PC-3 (cell line): ENCODE data around the gene MAP2K5. TPM values are rescaled to one million over a fixed set of nuclear protein-coding genes. Genes with fewer than 3 reads are reported as not detected.

Experiments
- ATAC-seq: fragments of 200-7000 bp; cut with Tn5 transposase; 2 replicates; pipeline ENCODE4 v1.9.1; 2020; ENCODE audit warnings: mild to moderate bottlenecking, moderate library complexity
- BruUV-seq: library from RNA; stranded (reverse); fragments of 400-500 nt; replicated peaks from 2 replicates; lab custom pipeline; 2021; lab: Mats Ljungman, UMichigan
- CTCF ChIA-PET: fragments of 300-600 bp; sonication (Branson Sonifier 250); formaldehyde crosslinking; loops from one replicate; lab custom pipeline; 2022; ENCODE audit warnings: antibody characterized with exemption; lab: Charles Lee
- POLR2A ChIA-PET: fragments of 300-600 bp; sonication (Branson Sonifier 250); formaldehyde crosslinking; loops from one replicate; lab custom pipeline; 2022; ENCODE audit warnings: antibody characterized with exemption; ENCODE audit not compliant: unreplicated experiment; lab: Charles Lee
- DNase-seq: peaks from one replicate; pipeline ENCODE4 v3.0.0-alpha.2; 2015
- H2AFZ ChIP-seq: fragments of 300-600 bp; sonication (generic); 2 replicates; pipeline ENCODE4 v1.6.0; 2016; ENCODE audit warnings: antibody characterized with exemption, low read length
- H3F3A ChIP-seq: fragments of 300-600 bp; sonication (generic); one replicate; pipeline ENCODE4 v1.6.0; 2017; ENCODE audit warnings: antibody characterized with exemption, low read length, control low read depth, mild to moderate bottlenecking; ENCODE audit not compliant: unreplicated experiment
- H3K27ac ChIP-seq: fragments of 300-600 bp; sonication (generic); 2 replicates; pipeline ENCODE4 v1.5.1; 2016; ENCODE audit warnings: mild to moderate bottlenecking, low read length
- H3K27me3 ChIP-seq: fragments of 300-600 bp; sonication (generic); 2 replicates; pipeline ENCODE4 v1.6.1; 2016; ENCODE audit warnings: low read length, mixed read lengths
- H3K36me3 ChIP-seq: fragments of 300-600 bp; sonication (generic); 2 replicates; pipeline ENCODE4 v1.6.1; 2016; ENCODE audit warnings: low read depth, mixed run types, low read length, mixed read lengths
- H3K4me1 ChIP-seq: fragments of 300-600 bp; sonication (generic); 2 replicates; pipeline ENCODE4 v1.5.1; 2016; ENCODE audit warnings: low read length; ENCODE audit not compliant: insufficient read depth
- H3K4me2 ChIP-seq: fragments of 300-600 bp; sonication (generic); 2 replicates; pipeline ENCODE4 v1.6.0; 2016; ENCODE audit warnings: low read length
- H3K4me3 ChIP-seq: fragments of 300-600 bp; sonication (generic); 2 replicates; pipeline ENCODE4 v1.5.1; 2016; ENCODE audit warnings: mild to moderate bottlenecking, low read length, mixed read lengths
- H3K79me2 ChIP-seq: fragments of 300-600 bp; sonication (generic); 2 replicates; pipeline ENCODE4 v1.6.1; 2017; ENCODE audit warnings: low read length, mixed read lengths
- H3K9ac ChIP-seq: fragments of 300-600 bp; sonication (generic); 2 replicates; pipeline ENCODE4 v1.6.0; 2016; ENCODE audit warnings: mild to moderate bottlenecking, low read length
- H3K9me2 ChIP-seq: fragments of 300-600 bp; sonication (generic); replicated peaks from 2 replicates; pipeline ENCODE4 v1.6.1; 2016; ENCODE audit warnings: mixed run types, low read length, mixed read lengths
- H3K9me3 ChIP-seq: fragments of 300-600 bp; sonication (generic); 2 replicates; pipeline ENCODE4 v1.6.1; 2016; ENCODE audit warnings: low read length, mixed read lengths
- H4K20me1 ChIP-seq: fragments of 300-600 bp; sonication (generic); 2 replicates; pipeline ENCODE4 v1.6.1; 2016; ENCODE audit warnings: low read length, mixed read lengths
- CTCF ChIP-seq: fragments of 300-600 bp; sonication (generic); conservative IDR thresholded peaks from 2 replicates; pipeline ENCODE4 v1.5.1; 2017; ENCODE audit warnings: antibody characterized with exemption, low read depth, mild to moderate bottlenecking, low read length
- EZH2 ChIP-seq: fragments of 300-600 bp; sonication (generic); IDR thresholded peaks from one replicate; pipeline ENCODE4 v1.6.1; 2017; ENCODE audit warnings: antibody characterized with exemption, mild to moderate bottlenecking, low read length; ENCODE audit not compliant: unreplicated experiment
- EZH2phosphoT487 ChIP-seq: fragments of 300-600 bp; sonication (generic); IDR thresholded peaks from 2 replicates; pipeline ENCODE4 v1.6.1; 2018; ENCODE audit warnings: mild to moderate bottlenecking, antibody characterized with exemption, low read length, borderline replicate concordance
- intact Hi-C: fragments of 100-400 bp; cut with micrococcal nuclease; formaldehyde crosslinking; loops from 2 replicates; pipeline ENCODE4 v1.9.0; 2023
- total RNA-seq: library from RNA; depleted of rRNA; stranded (reverse); fragments of >200 nt; gene quantifications from 2 replicates; pipeline ENCODE4 v1.2.3, GENCODE V29; 2014

Gene MAP2K5
- total RNA-seq, 1 experiment from 2014 or later, result 5.5 TPM

- Histone ChIP-seq H3K27ac (no peak overlapping the region), H3K79me2 (no peaks in the 10 kb centered on the region), H3K9me3 (no peaks in the 10 kb centered on the region), H4K20me1 (no peaks in the 10 kb centered on the region), H3K27me3 (no peaks in the 10 kb centered on the region), H3K9ac (no peak overlapping the region), H3K4me3 (no peak overlapping the region), H3K4me1 (no peaks in the 10 kb centered on the region), H3K9me2 (no peaks in the 10 kb centered on the region), H2AFZ (no peak overlapping the region), H3F3A (no peaks in the 10 kb centered on the region), H3K36me3 (no peaks in the 10 kb centered on the region), H3K4me2 (no peak overlapping the region)
- DNase-seq (no peak), ATAC-seq (no peak)
- intact Hi-C loops, result no loop called here
- TF ChIP-seq CTCF (no peak), EZH2 (no peak), EZH2phosphoT487 (no peak)
- ChIA-PET POLR2A (no interaction called here), CTCF (no interaction called here)
- no TSS peak for BruUV-seq
These were observed 97.1 kb downstream of the MAP2K5 start for GRCh38 chr15:67639591-67639990.

DNA sequence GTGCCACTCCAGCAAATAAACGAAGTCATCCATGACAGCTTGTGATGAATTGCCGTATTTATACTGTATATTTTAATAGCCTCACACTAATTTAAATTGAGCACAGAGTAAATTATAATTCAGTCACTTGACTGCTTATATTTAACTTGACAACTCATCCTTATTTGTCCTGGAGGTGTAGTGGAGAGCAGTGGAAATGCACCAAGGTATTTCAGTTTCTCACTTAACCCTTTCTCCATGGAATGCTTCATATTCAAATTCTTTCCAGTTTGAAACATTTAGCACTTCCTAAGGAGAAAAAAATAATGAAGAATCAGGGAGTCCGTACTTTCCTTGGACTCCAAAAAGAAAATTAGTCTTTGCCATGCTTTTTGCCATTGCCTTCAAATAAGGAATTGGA is 99.0 kb downstream of the MAP2K5 start:
- TF ChIP-seq CTCF (no peak), EZH2 (no peak), EZH2phosphoT487 (no peak)
- H3F3A ChIP-seq, result no peaks in the 10 kb centered on the region
- no peaks in the 10 kb centered on the region for H3K9me2 ChIP-seq
- no peaks in the 10 kb centered on the region for H3K36me3 ChIP-seq
- no peak for DNase-seq
- intact Hi-C loops, result no loop called here
- no peak overlapping the region for H3K9ac ChIP-seq
- no peak overlapping the region for H3K27ac ChIP-seq
- no peaks in the 10 kb centered on the region for H3K79me2 ChIP-seq
- no peak for ATAC-seq
- BruUV-seq, result no TSS peak
- H3K4me2 ChIP-seq, result no peak overlapping the region
- H3K4me1 ChIP-seq, result no peaks in the 10 kb centered on the region
- CTCF ChIA-PET, result no interaction called here
- H2AFZ ChIP-seq, result no peak overlapping the region
- H4K20me1 ChIP-seq, result no peaks in the 10 kb centered on the region
- no peak overlapping the region for H3K4me3 ChIP-seq
- POLR2A ChIA-PET, result no interaction called here
- H3K27me3 ChIP-seq, result no peaks in the 10 kb centered on the region
- no peaks in the 10 kb centered on the region for H3K9me3 ChIP-seq

- ATAC-seq (no peak), DNase-seq (no peak)
- ChIA-PET CTCF (no interaction called here), POLR2A (no interaction called here)
- Histone ChIP-seq H3K36me3 (no peaks in the 10 kb centered on the region), H3K27me3 (no peaks in the 10 kb centered on the region), H2AFZ (no peak overlapping the region), H3K9ac (no peak overlapping the region), H3K9me2 (no peaks in the 10 kb centered on the region), H4K20me1 (no peaks in the 10 kb centered on the region), H3K4me3 (no peak overlapping the region), H3K4me1 (no peaks in the 10 kb centered on the region), H3K9me3 (no peaks in the 10 kb centered on the region), H3K79me2 (no peaks in the 10 kb centered on the region), H3F3A (no peaks in the 10 kb centered on the region), H3K27ac (no peak overlapping the region), H3K4me2 (no peak overlapping the region)
- no peak for TF ChIP-seq CTCF
- no peak for TF ChIP-seq EZH2
- TF ChIP-seq EZH2phosphoT487, result no peak
- no TSS peak for BruUV-seq
- intact Hi-C loops, result no loop called here
These were observed 104.3 kb downstream of the MAP2K5 start for GRCh38 chr15:67646847-67647246.
